ENCODE data around the gene FAM98B. TPM values are rescaled to one million over a fixed set of nuclear protein-coding genes. Genes with fewer than 3 reads are reported as not detected.

The FAM98B gene
- total and polyA plus RNA-seq, 10 of the 15 experiments (the other 5 are each of a cell fraction or from before 2014, with no cell fraction given): 1.3 to 36.7 (median 10.9) TPM

DNA sequence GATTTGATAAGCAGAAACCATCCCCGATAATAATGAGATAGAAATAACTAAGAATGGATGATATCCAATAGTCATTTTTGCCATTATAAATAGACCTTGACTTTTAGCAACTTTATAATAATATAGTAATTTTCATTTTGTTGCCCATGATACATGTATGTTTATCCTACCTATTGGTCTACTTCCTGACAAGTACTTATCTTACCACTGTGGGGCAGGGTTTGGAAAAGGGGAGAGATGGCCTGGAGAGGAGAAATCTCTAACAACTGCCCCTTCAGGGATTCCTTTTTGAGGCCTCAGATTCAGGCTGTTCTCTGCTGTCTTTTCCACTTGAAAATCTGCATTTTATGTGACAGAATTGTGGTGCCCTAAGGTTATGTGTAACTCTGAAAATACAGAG is 42.2 kb downstream of the FAM98B start (continued):
- TF ChIP-seq ZNF592 (IDR thresholded peaks at IDR 0.05) (no peak), BHLHE40 (IDR thresholded peaks at IDR 0.05; ENCODE audit: borderline replicate concordance in 1 of 2, low read depth in 2 of 2, low read length in 1 of 2) (no peak), BRCA1 (IDR thresholded peaks at IDR 0.05; ENCODE audit: low read depth, low read length) (no peak), NR2F1 (conservative IDR thresholded peaks at IDR 0.05) (no peak), TARDBP (IDR thresholded peaks at IDR 0.05; ENCODE audit: borderline replicate concordance) (no peak), TCF3 (IDR thresholded peaks at IDR 0.05; ENCODE audit: borderline replicate concordance, insufficient read depth, low read depth, low read length) (no peak), NFXL1 (IDR thresholded peaks at IDR 0.05; ENCODE audit: borderline replicate concordance) (no peak), STAT3 (IDR thresholded peaks at IDR 0.05; ENCODE audit: low read depth, low read length) (no peak), IKZF2 (IDR thresholded peaks at IDR 0.05) (no peak)

GRCh38 chr15:38499651-38500050 is 45.7 kb downstream of the FAM98B start:
- Histone ChIP-seq H4K20me1 (ENCODE audit: control insufficient read depth, insufficient read depth) (no peaks in the 10 kb centered on the region), H3K9me3 (replicated peaks; ENCODE audit: control insufficient read depth, insufficient read depth, low read length) (peaks cover 2% of the 10 kb centered on the region; the same call in 1 of the 3 replicates), H3K27ac (ENCODE audit: control insufficient read depth, insufficient read depth) (no peak overlapping the region), H3K4me1 (ENCODE audit: control insufficient read depth, insufficient read depth, low read length) (no peaks in the 10 kb centered on the region), H3K4me2 (ENCODE audit: control insufficient read depth, insufficient read depth) (no peak overlapping the region), H3K9ac (ENCODE audit: control insufficient read depth, insufficient read depth, low read length) (no peak overlapping the region), H3K27me3 (replicated peaks in 1 of 2; ENCODE audit: control insufficient read depth in 2 of 2, insufficient read depth in 2 of 2, low read length in 1 of 2) (no peaks in the 10 kb centered on the region), H3K36me3 (ENCODE audit: control insufficient read depth in 2 of 2, insufficient read depth in 2 of 2, low read length in 1 of 2) (peaks cover 9 to 20% of the 10 kb centered on the region in 2 experiments), H3K79me2 (ENCODE audit: control insufficient read depth, insufficient read depth, low read length) (no peaks in the 10 kb centered on the region), H3K4me3 (no peak overlapping the region), H2AFZ (ENCODE audit: control insufficient read depth, low read depth, low read length) (no peak overlapping the region)
- SMC1A ChIA-PET (ENCODE audit: uncharacterized antibody, unreplicated experiment): interaction anchor here (0.6 to 5.7 kb wide), 6 partner anchors 12 to 190 kb away, joined by 3 to 31 read pairs (median 4); no protein-coding TSS in a partner anchor
- no peak for ATAC-seq
- in situ Hi-C loops (cut with MboI) (no loop called here), intact Hi-C loops (cut with micrococcal nuclease; ENCODE audit: unreplicated experiment) (no loop called here)
- POLR2A ChIA-PET: no interaction called here
- 100% methylated on average over 1 of the region's 1 CpG for WGBS (ENCODE audit: insufficient coverage, insufficient replicate concordance, low lambda C conversion rate, missing lambda C conversion rate)
- CTCF ChIA-PET: interaction anchor here (0.6 to 4.0 kb wide), 6 partner anchors 9 to 200 kb away, joined by 3 to 32 read pairs (median 8); no protein-coding TSS in a partner anchor
- TF ChIP-seq, protein P1, sequence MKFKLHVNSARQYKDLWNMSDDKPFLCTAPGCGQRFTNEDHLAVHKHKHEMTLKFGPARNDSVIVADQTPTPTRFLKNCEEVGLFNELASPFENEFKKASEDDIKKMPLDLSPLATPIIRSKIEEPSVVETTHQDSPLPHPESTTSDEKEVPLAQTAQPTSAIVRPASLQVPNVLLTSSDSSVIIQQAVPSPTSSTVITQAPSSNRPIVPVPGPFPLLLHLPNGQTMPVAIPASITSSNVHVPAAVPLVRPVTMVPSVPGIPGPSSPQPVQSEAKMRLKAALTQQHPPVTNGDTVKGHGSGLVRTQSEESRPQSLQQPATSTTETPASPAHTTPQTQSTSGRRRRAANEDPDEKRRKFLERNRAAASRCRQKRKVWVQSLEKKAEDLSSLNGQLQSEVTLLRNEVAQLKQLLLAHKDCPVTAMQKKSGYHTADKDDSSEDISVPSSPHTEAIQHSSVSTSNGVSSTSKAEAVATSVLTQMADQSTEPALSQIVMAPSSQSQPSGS (IDR thresholded peaks at IDR 0.05; ENCODE audit: low read length): no peak
- TF ChIP-seq CHD4 (IDR thresholded peaks at IDR 0.05) (no peak), USF2 (IDR thresholded peaks at IDR 0.05; ENCODE audit: borderline replicate concordance, low read depth, low read length) (no peak), IRF4 (IDR thresholded peaks at IDR 0.05; ENCODE audit: low read depth, low read length) (no peak), ZBED1 (IDR thresholded peaks at IDR 0.05; ENCODE audit: borderline replicate concordance) (no peak), RELA (IDR thresholded peaks at IDR 0.05; ENCODE audit: borderline replicate concordance, partially characterized antibody) (no peak), KDM1A (IDR thresholded peaks at IDR 0.05; ENCODE audit: borderline replicate concordance) (no peak), POLR2AphosphoS5 (IDR thresholded peaks at IDR 0.05; ENCODE audit: low read length) (no peak), SREBF2 (IDR thresholded peaks at IDR 0.05; ENCODE audit: low read length) (no peak), HCFC1 (IDR thresholded peaks at IDR 0.05; ENCODE audit: low read length) (no peak)
- BruUV-seq (replicated peaks): no TSS peak
- DNase-seq (ENCODE audit: low read depth, low spot score): no peak
- RAD21 ChIA-PET (ENCODE audit: unreplicated experiment): no interaction called here
- no peak for FAIRE-seq

Data from GM12878 (cell line).